ENCODE data around the gene CLCN1.
A peak's percentile ranks its signal among the peaks of the same experiment; 100 is the strongest.
"Not testable (repeated sequence)": the region's sequence is repeated elsewhere in the genome, so short reads cannot be mapped to it uniquely, and the experiment has no call there.

Gene CLCN1

DNA sequence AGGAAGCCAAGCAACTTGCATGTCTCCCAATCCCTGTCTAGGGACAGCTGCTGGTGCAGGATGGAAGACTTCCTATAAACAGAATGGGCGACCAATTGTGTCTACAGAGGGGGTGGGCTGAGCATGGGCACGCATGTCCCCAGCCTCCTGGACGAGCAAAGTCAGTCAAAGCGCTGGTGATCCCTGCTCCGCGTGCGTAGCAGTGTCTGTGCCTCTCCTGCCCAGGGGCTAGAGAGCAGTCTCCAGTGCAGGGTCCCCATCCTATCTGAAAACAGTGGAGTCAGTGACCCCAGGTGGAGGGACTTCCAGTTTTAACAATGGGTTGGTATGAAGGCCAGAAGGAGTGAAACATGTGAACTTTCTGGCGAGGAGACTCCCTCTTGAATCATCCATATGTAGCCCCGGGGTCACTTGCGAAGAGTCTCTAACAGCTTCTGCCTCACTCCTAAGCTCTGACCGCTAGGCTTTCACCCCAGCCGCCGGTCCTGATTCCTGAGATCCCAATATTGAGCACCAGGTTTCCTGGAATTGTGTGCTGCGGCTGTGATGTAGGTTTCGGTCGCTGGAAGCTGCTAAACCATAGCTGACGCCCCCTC lies 28.5 kb upstream of the CLCN1 start:
- Mint-ChIP-seq H3K4me3 (peak overlapping the region; percentile 92), H3K27me3 (no peaks in the 10 kb centered on the region), H3K9me3 (peaks cover 7% of the 10 kb centered on the region), H3K36me3 (ENCODE audit: low read depth) (peaks cover 45% of the 10 kb centered on the region), H3K27ac (peak overlapping the region; percentile 97), H3K4me1 (ENCODE audit: low read depth) (peaks cover 48% of the 10 kb centered on the region)
- DNase-seq, result no peak

DNA sequence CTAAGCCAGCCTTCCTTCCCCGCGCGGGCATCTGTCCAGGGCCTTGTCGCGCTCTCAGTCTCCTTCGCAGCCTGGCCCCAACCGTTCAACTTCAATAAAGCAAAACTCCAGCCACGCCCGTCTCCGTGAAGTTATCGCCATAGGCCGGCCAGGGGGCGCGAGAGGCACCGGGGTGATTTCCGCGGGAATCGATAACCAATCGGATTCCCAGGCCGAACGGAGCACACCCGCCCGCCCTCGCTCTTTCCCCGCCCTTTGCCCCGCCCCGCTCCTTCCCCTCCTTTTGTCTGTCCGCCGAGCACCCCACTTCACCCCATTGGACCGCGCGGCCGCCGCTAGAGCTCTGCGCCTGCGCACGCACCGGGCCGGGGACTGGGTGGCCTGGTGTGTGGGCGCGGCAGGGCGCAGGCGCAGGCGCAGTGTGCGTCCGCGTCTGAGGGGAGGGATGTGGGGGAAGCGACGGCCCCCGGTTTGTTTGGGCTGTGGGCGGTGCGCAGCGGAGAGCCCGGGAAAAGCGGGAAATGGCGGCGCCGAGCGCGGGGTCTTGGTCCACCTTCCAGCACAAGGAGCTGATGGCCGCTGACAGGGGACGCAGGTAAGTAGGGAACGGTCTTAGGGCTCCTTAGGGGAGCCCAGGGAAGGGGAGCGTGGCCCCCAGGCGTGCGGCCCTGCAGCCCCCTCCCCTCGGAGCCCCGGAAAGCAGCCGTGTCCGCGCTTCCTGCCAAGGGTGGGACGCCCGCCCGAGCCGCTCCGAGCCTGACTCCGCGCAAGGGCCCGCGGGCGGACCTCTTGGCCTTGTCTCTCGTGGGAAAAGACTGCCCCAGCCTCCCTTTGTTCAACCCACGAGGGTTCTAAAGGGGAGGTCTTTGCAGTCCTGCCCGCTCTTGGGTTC lies 27.7 kb upstream of the CLCN1 start, which contains the start of gene CASP2:
Gene CASP2, plus strand, starts transcription at position 417 of the 892 bp plus-strand sequence. Its CDS starts 105 bp downstream, at position 522.
- H3K27ac Mint-ChIP-seq, result peak within 1 kb of the TSS; percentile 97
- DNase-seq, result peak; percentile 98
- peak within 1 kb of the TSS; percentile 92 for H3K4me3 Mint-ChIP-seq
- peaks cover 52% of the 10 kb centered on the region for H3K36me3 Mint-ChIP-seq (ENCODE audit: low read depth)
- peaks cover 7% of the 10 kb centered on the region for H3K9me3 Mint-ChIP-seq
- H3K27me3 Mint-ChIP-seq, result no peaks in the 10 kb centered on the region
- peaks cover 48% of the 10 kb centered on the region for H3K4me1 Mint-ChIP-seq (ENCODE audit: low read depth)

DNA sequence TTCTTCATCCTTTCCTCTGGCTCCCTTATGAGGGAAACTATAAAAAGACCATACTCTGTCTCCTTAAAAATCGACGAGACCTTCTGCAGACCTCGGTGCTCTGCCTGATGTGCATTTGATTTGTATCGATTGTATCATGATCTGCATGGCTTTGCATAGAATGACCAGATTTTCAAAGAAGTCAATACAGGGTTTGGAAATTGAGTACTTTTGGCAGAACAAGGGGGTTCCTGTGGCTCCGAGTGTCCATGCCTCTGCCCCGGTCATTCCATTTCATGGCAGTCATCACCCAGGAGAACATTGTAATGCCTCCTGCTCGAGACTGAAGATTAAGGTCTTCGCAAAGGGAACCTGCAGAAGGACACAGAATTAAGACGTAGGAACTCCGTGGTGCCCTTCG lies 27.1 kb upstream of the CLCN1 start:
- Mint-ChIP-seq H3K9me3 (peaks cover 7% of the 10 kb centered on the region), H3K27me3 (no peaks in the 10 kb centered on the region), H3K36me3 (ENCODE audit: low read depth) (peaks cover 58% of the 10 kb centered on the region), H3K27ac (peak overlapping the region; percentile 95), H3K4me3 (peak overlapping the region; percentile 92), H3K4me1 (ENCODE audit: low read depth) (peaks cover 47% of the 10 kb centered on the region)
- no peak for DNase-seq

DNA sequence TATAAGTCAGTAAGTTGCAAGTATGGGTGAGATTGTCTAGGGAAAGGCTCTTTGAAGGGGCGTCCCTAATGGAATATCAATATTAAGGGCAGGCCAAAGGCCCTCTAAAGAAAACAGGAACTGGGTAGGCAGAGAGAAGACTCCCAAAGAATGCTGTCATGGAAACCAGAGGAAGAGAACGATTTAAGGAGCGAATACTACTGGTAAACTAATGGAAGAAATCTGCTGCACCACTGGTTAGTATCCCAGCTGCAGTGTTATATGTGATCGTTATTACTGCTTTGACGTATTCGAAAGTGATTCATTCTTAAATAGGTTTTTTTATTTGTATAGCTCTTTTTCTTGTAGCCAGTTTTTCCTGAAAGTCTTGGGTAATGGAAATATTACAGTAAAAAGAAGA lies 26.5 kb upstream of the CLCN1 start:
- peaks cover 64% of the 10 kb centered on the region for H3K36me3 Mint-ChIP-seq (ENCODE audit: low read depth)
- no peak for DNase-seq
- no peaks in the 10 kb centered on the region for H3K27me3 Mint-ChIP-seq
- peak overlapping the region; percentile 95 for H3K27ac Mint-ChIP-seq
- peak overlapping the region; percentile 92 for H3K4me3 Mint-ChIP-seq
- H3K9me3 Mint-ChIP-seq, result peaks cover 7% of the 10 kb centered on the region
- peaks cover 47% of the 10 kb centered on the region for H3K4me1 Mint-ChIP-seq (ENCODE audit: low read depth)

DNA sequence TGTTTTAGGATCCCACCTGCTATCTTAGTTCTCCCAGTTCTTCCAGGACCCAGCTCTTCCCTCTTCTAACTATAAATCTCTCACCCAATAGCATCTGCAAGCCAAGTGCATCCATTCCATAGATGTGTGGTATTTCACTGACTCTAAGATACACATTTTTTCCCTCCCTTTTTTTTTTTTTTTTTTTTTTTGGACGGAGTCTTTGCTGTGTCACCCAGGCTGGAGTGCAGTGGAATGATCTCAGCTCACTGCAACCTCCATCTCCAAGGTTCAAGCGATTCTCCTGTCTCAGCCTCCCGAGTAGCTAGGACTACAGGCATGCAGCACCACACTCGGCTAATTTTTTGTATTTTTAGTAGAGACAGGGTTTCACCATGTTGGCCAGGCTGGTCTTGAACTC lies 26.0 kb upstream of the CLCN1 start:
- peak overlapping the region; percentile 95 for H3K27ac Mint-ChIP-seq
- peaks cover 49% of the 10 kb centered on the region for H3K4me1 Mint-ChIP-seq (ENCODE audit: low read depth)
- H3K4me3 Mint-ChIP-seq, result peak overlapping the region; percentile 92
- H3K36me3 Mint-ChIP-seq (ENCODE audit: low read depth), result peaks cover 69% of the 10 kb centered on the region
- not testable (repeated sequence) for DNase-seq, H3K27me3 Mint-ChIP-seq, H3K9me3 Mint-ChIP-seq

DNA sequence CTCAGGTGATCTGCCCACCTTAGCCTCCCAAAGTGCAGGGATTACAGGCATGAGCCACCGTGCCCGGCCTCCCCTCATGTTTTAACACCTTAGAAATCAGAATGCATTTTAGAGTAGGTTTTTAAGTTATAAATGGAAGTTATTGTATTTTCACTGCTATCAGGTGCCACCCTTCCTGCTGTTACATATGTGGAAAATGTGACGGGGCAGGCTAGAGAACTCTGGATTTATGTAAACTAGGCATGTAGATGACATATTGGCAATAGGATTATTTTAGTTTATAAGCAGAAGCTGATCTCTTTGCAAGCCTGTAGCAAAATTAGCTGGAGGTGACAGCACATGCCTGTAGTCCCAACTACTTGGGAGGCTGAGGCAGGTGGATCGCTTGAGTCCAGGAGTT lies 25.6 kb upstream of the CLCN1 start:
- Mint-ChIP-seq H3K27me3 (no peaks in the 10 kb centered on the region), H3K4me3 (peak overlapping the region; percentile 92), H3K36me3 (ENCODE audit: low read depth) (peaks cover 73% of the 10 kb centered on the region), H3K27ac (peak overlapping the region; percentile 95), H3K9me3 (peaks cover 7% of the 10 kb centered on the region), H3K4me1 (ENCODE audit: low read depth) (peaks cover 52% of the 10 kb centered on the region)
- DNase-seq, result no peak

DNA sequence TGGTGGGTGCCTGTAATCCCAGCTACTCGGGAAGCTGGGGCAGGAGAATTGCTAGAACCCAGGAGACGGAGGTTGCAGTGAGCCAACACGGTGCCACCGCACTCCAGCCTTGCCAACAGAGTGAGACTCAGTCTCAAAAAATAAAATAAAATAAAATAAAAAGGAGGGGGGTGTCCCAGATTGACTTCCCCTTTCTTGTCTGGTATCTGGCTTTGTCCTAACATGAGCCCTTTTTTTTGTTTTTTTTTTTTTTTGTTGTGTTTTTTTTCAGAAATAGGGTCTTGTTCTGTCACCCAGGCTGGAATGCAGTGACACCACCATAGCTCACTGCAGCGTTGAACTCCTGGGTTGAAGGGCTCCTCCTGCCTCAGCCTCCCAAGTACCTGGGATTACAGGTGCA lies 23.0 kb upstream of the CLCN1 start:
- H3K36me3 Mint-ChIP-seq (ENCODE audit: low read depth), result peaks cover 92% of the 10 kb centered on the region
- no peak overlapping the region for H3K27ac Mint-ChIP-seq
- H3K4me1 Mint-ChIP-seq (ENCODE audit: low read depth), result peaks cover 60% of the 10 kb centered on the region
- no peaks in the 10 kb centered on the region for H3K27me3 Mint-ChIP-seq
- H3K9me3 Mint-ChIP-seq, result peaks cover under 1% of the 10 kb centered on the region
- no peak for DNase-seq
- no peak overlapping the region for H3K4me3 Mint-ChIP-seq

DNA sequence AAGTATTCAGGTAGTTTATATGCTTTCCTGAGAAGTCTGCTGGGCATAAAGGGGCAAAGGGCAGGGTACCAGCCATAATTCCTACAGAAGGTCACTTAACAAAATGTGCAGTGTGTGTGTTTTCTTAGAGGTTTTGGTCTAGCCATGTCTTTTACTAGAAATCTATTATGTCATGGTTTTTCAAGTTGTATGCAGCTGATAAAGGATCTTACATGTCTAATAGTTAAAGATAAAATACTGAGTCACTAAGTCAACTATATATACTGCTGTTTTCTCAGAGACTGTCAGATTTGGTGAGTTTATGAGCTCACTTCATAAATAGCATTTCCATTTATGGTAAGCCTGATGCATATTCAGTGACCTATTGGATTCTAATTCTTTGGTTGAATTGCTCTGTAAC lies 20.0 kb upstream of the CLCN1 start:
- Mint-ChIP-seq H3K27me3 (no peaks in the 10 kb centered on the region), H3K9me3 (no peaks in the 10 kb centered on the region), H3K36me3 (ENCODE audit: low read depth) (peaks cover 96% of the 10 kb centered on the region), H3K4me3 (no peak overlapping the region), H3K27ac (peak overlapping the region; percentile 65), H3K4me1 (ENCODE audit: low read depth) (peaks cover 67% of the 10 kb centered on the region)
- DNase-seq, result no peak

DNA sequence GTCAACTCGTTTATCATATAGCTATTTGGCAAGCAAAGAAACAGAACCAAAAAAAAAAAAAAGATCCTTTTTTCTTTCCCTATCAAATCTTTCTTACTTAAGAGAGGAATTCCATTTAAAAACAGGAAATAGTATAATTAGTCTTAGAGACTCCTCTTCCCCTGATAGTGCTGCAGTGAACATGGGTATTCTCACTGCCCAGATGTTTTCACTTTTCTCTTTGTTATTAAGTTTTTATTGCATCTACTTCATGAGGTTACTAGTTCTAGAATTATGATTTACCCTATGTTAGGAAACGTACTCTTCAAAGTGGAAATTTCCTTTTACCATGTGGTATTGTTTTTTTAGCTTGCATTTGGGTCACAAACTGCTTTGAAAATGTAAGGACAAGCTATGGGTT lies 19.2 kb upstream of the CLCN1 start:
- Mint-ChIP-seq H3K27me3 (no peaks in the 10 kb centered on the region), H3K36me3 (ENCODE audit: low read depth) (peaks cover 96% of the 10 kb centered on the region), H3K4me1 (ENCODE audit: low read depth) (peaks cover 60% of the 10 kb centered on the region), H3K27ac (peak overlapping the region; percentile 65), H3K9me3 (no peaks in the 10 kb centered on the region), H3K4me3 (no peak overlapping the region)
- no peak for DNase-seq

DNA sequence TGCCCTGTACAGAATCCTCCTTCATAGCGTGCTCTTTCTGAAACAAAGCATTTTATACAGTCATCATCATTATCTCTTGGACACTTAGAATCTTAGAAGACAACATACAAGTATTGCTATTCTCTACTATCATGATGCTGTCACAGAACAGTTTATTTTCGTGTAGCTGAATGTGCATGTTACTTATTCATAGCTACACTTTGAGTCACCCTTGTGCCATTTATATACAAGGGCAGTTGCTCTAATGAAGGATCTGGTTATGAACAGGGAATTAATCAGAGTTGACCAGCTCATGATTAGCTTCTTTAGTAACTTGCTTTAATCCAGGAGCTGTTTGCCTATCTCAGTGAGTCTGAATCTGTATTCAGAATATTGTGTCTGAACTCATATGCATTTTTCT lies 16.6 kb upstream of the CLCN1 start:
- Mint-ChIP-seq H3K9me3 (no peaks in the 10 kb centered on the region), H3K4me1 (ENCODE audit: low read depth) (peaks cover 50% of the 10 kb centered on the region), H3K27ac (peak overlapping the region; percentile 74)

DNA sequence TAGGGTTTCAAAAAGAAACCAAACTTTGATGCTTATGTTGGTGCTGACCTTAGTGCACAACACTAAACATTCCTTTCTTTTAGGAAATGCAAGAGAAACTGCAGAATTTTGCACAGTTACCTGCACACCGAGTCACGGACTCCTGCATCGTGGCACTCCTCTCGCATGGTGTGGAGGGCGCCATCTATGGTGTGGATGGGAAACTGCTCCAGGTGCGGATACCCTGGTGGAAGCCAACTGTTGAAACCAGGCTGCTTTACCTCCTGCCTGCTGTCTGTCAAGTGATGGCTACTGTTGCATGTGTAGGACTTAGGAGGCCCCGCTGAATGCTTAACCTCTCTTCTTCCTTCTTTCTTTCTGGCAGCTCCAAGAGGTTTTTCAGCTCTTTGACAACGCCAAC lies 16.1 kb upstream of the CLCN1 start:
- H3K4me3 Mint-ChIP-seq, result no peak overlapping the region
- H3K9me3 Mint-ChIP-seq, result no peaks in the 10 kb centered on the region
- H3K4me1 Mint-ChIP-seq (ENCODE audit: low read depth), result peaks cover 49% of the 10 kb centered on the region

More for the DNA sequence above, 16.6 kb upstream of the CLCN1 start:
- Mint-ChIP-seq H3K4me3 (no peak overlapping the region), H3K27me3 (no peaks in the 10 kb centered on the region), H3K36me3 (ENCODE audit: low read depth) (peaks cover 94% of the 10 kb centered on the region)
- no peak for DNase-seq

DNA sequence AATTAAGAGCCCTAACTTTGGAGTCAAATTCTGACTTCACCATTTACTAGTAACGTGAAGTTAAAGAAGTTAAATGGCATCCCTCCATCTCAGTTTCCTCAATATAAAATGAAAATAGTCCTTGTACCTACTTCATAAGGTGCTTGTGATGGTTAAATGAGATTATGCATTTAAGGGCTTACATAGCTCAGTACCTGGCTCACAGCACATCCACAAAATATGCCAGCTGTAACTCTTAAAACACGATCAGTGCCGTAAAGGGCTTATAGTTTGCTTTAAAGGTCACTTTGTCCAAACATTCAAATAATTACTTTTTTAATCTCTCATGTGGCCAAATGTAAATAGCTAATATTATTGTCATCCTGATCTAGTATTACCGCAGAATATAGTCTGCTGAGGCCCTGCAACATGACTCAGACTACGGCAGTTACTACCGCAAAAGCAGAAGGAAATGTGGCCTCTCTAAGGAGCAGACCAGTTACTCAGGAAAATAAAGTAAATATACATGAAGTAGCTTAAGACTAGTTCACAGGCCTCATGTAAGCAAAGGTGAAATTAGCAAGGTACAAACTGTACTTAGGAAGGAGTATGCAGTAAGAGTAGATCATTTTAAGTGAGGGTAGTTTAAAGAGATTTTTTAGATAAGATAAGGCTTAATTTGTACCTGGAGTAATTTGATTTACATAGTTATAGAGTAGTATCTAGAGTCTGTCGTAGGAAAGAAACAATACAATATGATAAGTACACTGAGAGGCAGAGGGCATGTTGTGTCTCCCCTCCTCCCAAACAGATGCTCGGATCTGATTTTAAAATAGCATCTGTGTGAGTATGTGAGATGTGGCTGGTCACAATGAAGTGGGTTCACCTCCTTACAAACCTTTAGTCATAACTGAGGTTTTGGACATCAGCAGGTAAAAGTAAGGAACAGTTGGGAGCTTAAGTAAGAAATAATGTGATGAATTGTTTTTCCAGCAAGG lies 14.7 kb upstream of the CLCN1 start:
- no peaks in the 10 kb centered on the region for H3K9me3 Mint-ChIP-seq
- peak overlapping the region; percentile 39 for H3K27ac Mint-ChIP-seq
- no peak for DNase-seq
- peaks cover 46% of the 10 kb centered on the region for H3K4me1 Mint-ChIP-seq (ENCODE audit: low read depth)
- H3K36me3 Mint-ChIP-seq (ENCODE audit: low read depth), result peaks cover 94% of the 10 kb centered on the region
- no peaks in the 10 kb centered on the region for H3K27me3 Mint-ChIP-seq
- H3K4me3 Mint-ChIP-seq, result no peak overlapping the region

More for the DNA sequence above, 16.1 kb upstream of the CLCN1 start:
- DNase-seq, result peak; percentile 65
- H3K27ac Mint-ChIP-seq, result peak overlapping the region; percentile 74
- H3K36me3 Mint-ChIP-seq (ENCODE audit: low read depth), result peaks cover 94% of the 10 kb centered on the region
- no peaks in the 10 kb centered on the region for H3K27me3 Mint-ChIP-seq

DNA sequence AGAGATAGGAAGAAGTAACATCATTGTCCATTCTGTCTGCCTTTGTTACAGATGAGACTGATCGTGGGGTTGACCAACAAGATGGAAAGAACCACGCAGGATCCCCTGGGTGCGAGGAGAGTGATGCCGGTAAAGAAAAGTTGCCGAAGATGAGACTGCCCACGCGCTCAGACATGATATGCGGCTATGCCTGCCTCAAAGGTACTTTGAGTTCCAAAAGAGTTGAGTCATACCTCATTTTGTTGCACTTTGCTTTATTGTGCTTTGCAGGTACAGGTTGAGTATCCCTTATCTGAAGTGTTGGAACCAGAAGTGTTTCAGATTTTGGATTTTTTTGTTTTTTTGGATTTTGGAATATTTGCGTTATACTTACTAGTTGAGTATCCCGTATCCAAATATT lies 12.2 kb upstream of the CLCN1 start:
- no peak for DNase-seq
- Mint-ChIP-seq H3K4me3 (no peak overlapping the region), H3K9me3 (no peaks in the 10 kb centered on the region), H3K36me3 (ENCODE audit: low read depth) (peaks cover 97% of the 10 kb centered on the region), H3K27ac (peak overlapping the region; percentile 48), H3K4me1 (ENCODE audit: low read depth) (peaks cover 49% of the 10 kb centered on the region), H3K27me3 (no peaks in the 10 kb centered on the region)

DNA sequence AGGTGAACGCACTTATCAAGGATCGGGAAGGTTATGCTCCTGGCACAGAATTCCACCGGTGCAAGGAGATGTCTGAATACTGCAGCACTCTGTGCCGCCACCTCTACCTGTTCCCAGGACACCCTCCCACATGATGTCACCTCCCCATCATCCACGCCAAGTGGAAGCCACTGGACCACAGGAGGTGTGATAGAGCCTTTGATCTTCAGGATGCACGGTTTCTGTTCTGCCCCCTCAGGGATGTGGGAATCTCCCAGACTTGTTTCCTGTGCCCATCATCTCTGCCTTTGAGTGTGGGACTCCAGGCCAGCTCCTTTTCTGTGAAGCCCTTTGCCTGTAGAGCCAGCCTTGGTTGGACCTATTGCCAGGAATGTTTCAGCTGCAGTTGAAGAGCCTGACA lies 11.0 kb upstream of the CLCN1 start:
- H3K4me3 Mint-ChIP-seq, result no peak overlapping the region
- peaks cover 45% of the 10 kb centered on the region for H3K4me1 Mint-ChIP-seq (ENCODE audit: low read depth)
- H3K27me3 Mint-ChIP-seq, result no peaks in the 10 kb centered on the region
- no peaks in the 10 kb centered on the region for H3K9me3 Mint-ChIP-seq
- H3K27ac Mint-ChIP-seq, result peak overlapping the region; percentile 13
- peaks cover 97% of the 10 kb centered on the region for H3K36me3 Mint-ChIP-seq (ENCODE audit: low read depth)
- DNase-seq, result no peak
